ES-I3 (cell line): ENCODE results near the gene GALNT11.

Source experiments
- H3K36me3 ChIP-seq: 2 replicates; pipeline ENCODE4 v1.6.1; 2013; ENCODE audit warnings: mild to moderate bottlenecking, low read length, control low read depth, moderate library complexity; ENCODE audit not compliant: insufficient read depth
- H3K4me1 ChIP-seq: 2 replicates; pipeline ENCODE4 v1.6.1; 2013; ENCODE audit warnings: mild to moderate bottlenecking, control low read depth, low read length; ENCODE audit not compliant: insufficient read depth
- H3K9ac ChIP-seq: 2 replicates; pipeline ENCODE4 v1.6.1; 2013; ENCODE audit warnings: low read depth, mild to moderate bottlenecking, low read length, moderate library complexity
- H3K9me3 ChIP-seq: 2 replicates; pipeline ENCODE4 v1.6.1; 2013; ENCODE audit warnings: mild to moderate bottlenecking, low read length, moderate library complexity; ENCODE audit not compliant: control insufficient read depth, insufficient read depth

GALNT11 gene

GRCh38 chr7:152128741-152129461 lies 103.4 kb downstream of the GALNT11 start:
- Histone ChIP-seq H3K9ac (no peak overlapping the region), H3K36me3 (peaks cover 16% of the 10 kb centered on the region; the same call in 1 of the 2 replicates), H3K9me3 (peaks cover 6% of the 10 kb centered on the region), H3K4me1 (no peaks in the 10 kb centered on the region)

- Histone ChIP-seq H3K9me3 (peaks cover 6% of the 10 kb centered on the region), H3K36me3 (peaks cover 15% of the 10 kb centered on the region; the same call in 1 of the 2 replicates), H3K9ac (no peak overlapping the region), H3K4me1 (no peaks in the 10 kb centered on the region)
These were observed 104.2 kb downstream of the GALNT11 start for GRCh38 chr7:152129682-152130081.

- Histone ChIP-seq H3K9me3 (peaks cover 6% of the 10 kb centered on the region; the same call in 1 of the 2 replicates), H3K36me3 (peaks cover 15% of the 10 kb centered on the region; the same call in 1 of the 2 replicates), H3K4me1 (no peaks in the 10 kb centered on the region)
These were observed 105.5 kb downstream of the GALNT11 start for GRCh38 chr7:152130658-152131590.

GRCh38 chr7:152131981-152132494 lies 106.6 kb downstream of the GALNT11 start:
- H3K9ac ChIP-seq = no peak overlapping the region
- H3K9me3 ChIP-seq = peaks cover 5% of the 10 kb centered on the region; the same call in 1 of the 2 replicates
- peaks cover 13% of the 10 kb centered on the region; the same call in 1 of the 2 replicates for H3K36me3 ChIP-seq

More at GRCh38 chr7:152130658-152131590, 105.5 kb downstream of the GALNT11 start:
- H3K9ac ChIP-seq = no peak overlapping the region

GRCh38 chr7:152132812-152133211 lies 107.3 kb downstream of the GALNT11 start:
- H3K9ac ChIP-seq = no peak overlapping the region
- H3K4me1 ChIP-seq = peaks cover 6% of the 10 kb centered on the region; the same call in 1 of the 2 replicates
- H3K9me3 ChIP-seq = no peaks in the 10 kb centered on the region
- H3K36me3 ChIP-seq = peaks cover 13% of the 10 kb centered on the region; the same call in 1 of the 2 replicates

More at GRCh38 chr7:152131981-152132494, 106.6 kb downstream of the GALNT11 start:
- peaks cover 6% of the 10 kb centered on the region; the same call in 1 of the 2 replicates for H3K4me1 ChIP-seq

- peaks cover 19% of the 10 kb centered on the region; the same call in 1 of the 2 replicates for H3K36me3 ChIP-seq
These were observed 108.3 kb downstream of the GALNT11 start for GRCh38 chr7:152133804-152134203.

GRCh38 chr7:152136686-152137085 lies 111.2 kb downstream of the GALNT11 start:
- H3K36me3 ChIP-seq = peaks cover 27% of the 10 kb centered on the region
- no peaks in the 10 kb centered on the region for H3K9me3 ChIP-seq
- H3K9ac ChIP-seq = no peak overlapping the region
- peaks cover 6% of the 10 kb centered on the region; the same call in 1 of the 2 replicates for H3K4me1 ChIP-seq

More at GRCh38 chr7:152133804-152134203, 108.3 kb downstream of the GALNT11 start:
- Histone ChIP-seq H3K4me1 (peaks cover 6% of the 10 kb centered on the region; the same call in 1 of the 2 replicates), H3K9me3 (no peaks in the 10 kb centered on the region), H3K9ac (no peak overlapping the region)

GRCh38 chr7:152137476-152138025 lies 112.1 kb downstream of the GALNT11 start:
- H3K9me3 ChIP-seq = no peaks in the 10 kb centered on the region
- peaks cover 21% of the 10 kb centered on the region for H3K36me3 ChIP-seq
- H3K4me1 ChIP-seq = peaks cover 6% of the 10 kb centered on the region; the same call in 1 of the 2 replicates
- no peak overlapping the region for H3K9ac ChIP-seq

- Histone ChIP-seq H3K9me3 (no peaks in the 10 kb centered on the region), H3K9ac (no peak overlapping the region), H3K4me1 (peaks cover 6% of the 10 kb centered on the region; the same call in 1 of the 2 replicates), H3K36me3 (peaks cover 33% of the 10 kb centered on the region)
These were observed 114.6 kb downstream of the GALNT11 start for GRCh38 chr7:152140067-152140466.

- Histone ChIP-seq H3K9ac (no peak overlapping the region), H3K9me3 (no peaks in the 10 kb centered on the region), H3K36me3 (peaks cover 35% of the 10 kb centered on the region), H3K4me1 (peaks cover 6% of the 10 kb centered on the region; the same call in 1 of the 2 replicates)
These were observed 115.1 kb downstream of the GALNT11 start for GRCh38 chr7:152140560-152140959.

- Histone ChIP-seq H3K9ac (no peak overlapping the region), H3K9me3 (no peaks in the 10 kb centered on the region), H3K36me3 (peaks cover 32% of the 10 kb centered on the region), H3K4me1 (no peaks in the 10 kb centered on the region)
These were observed 117.6 kb downstream of the GALNT11 start for GRCh38 chr7:152142976-152143595.

GRCh38 chr7:152144557-152145245 lies 119.2 kb downstream of the GALNT11 start:
- Histone ChIP-seq H3K9ac (no peak overlapping the region), H3K4me1 (no peaks in the 10 kb centered on the region), H3K9me3 (no peaks in the 10 kb centered on the region), H3K36me3 (peaks cover 31% of the 10 kb centered on the region)

GRCh38 chr7:152145853-152146466 lies 120.5 kb downstream of the GALNT11 start:
- H3K9ac ChIP-seq = no peak overlapping the region
- H3K9me3 ChIP-seq = no peaks in the 10 kb centered on the region
- H3K36me3 ChIP-seq = peaks cover 34% of the 10 kb centered on the region
- H3K4me1 ChIP-seq = no peaks in the 10 kb centered on the region
